NCI-H510A treated with DMSO at 0.1 percent for 48 hours (cell line): ENCODE results near the gene LRTM1.

Experiments used
- DNase-seq: peaks from one replicate; lab custom pipeline; 2025; lab: John Stamatoyannopoulos, UW

The LRTM1 gene

GRCh38 chr3:54892168-54892567, 35.7 kb downstream of the LRTM1 start:
- DNase-seq = no peak

GRCh38 chr3:54891540-54891897, 36.3 kb downstream of the LRTM1 start:
- DNase-seq = peak; percentile 47

- DNase-seq = no peak
Observed at GRCh38 chr3:54889731-54890130, 38.1 kb downstream of the LRTM1 start.

GRCh38 chr3:54888873-54889272, 39.0 kb downstream of the LRTM1 start:
- DNase-seq = no peak

GRCh38 chr3:54888162-54888561, 39.7 kb downstream of the LRTM1 start:
- no peak for DNase-seq

- no peak for DNase-seq
Observed at GRCh38 chr3:54882129-54882833, 45.6 kb downstream of the LRTM1 start.

- DNase-seq = no peak
Observed at GRCh38 chr3:54878145-54878544, 49.7 kb downstream of the LRTM1 start.

GRCh38 chr3:54877730-54878129, 50.1 kb downstream of the LRTM1 start:
- no peak for DNase-seq

GRCh38 chr3:54876694-54877093, 51.2 kb downstream of the LRTM1 start:
- no peak for DNase-seq

GRCh38 chr3:54875596-54876268, 52.1 kb downstream of the LRTM1 start:
- DNase-seq = peak; percentile 9

GRCh38 chr3:54874816-54875556, 52.9 kb downstream of the LRTM1 start:
- no peak for DNase-seq

GRCh38 chr3:54873059-54874010, 54.5 kb downstream of the LRTM1 start:
- DNase-seq = peak; percentile 3

- DNase-seq = no peak
Observed at GRCh38 chr3:54871867-54872266, 56.0 kb downstream of the LRTM1 start.

GRCh38 chr3:54870423-54870822, 57.4 kb downstream of the LRTM1 start:
- peak; percentile 42 for DNase-seq
